Loucy (cell line): ENCODE data around the gene MRPL48.

Experiments
- CTCF ChIP-seq: fragments of 200-600 bp; sonication (generic); conservative IDR thresholded peaks from 2 replicates; pipeline ENCODE4 v1.5.1; 2014; ENCODE audit warnings: mild to moderate bottlenecking, antibody characterized with exemption, low read length
- EZH2phosphoT487 ChIP-seq: fragments of 200-600 bp; IDR thresholded peaks from 2 replicates; pipeline ENCODE4 v1.6.1; 2018; ENCODE audit warnings: antibody characterized with exemption, mild to moderate bottlenecking, moderate library complexity, borderline replicate concordance

GRCh38 chr11:73747762-73748161, 39.9 kb upstream of the MRPL48 start:
- no peak for TF ChIP-seq CTCF
- TF ChIP-seq EZH2phosphoT487 = no peak
